Measurements from ENCODE around the gene SLC13A3. TPM values are rescaled to one million over a fixed set of nuclear protein-coding genes. Genes with fewer than 3 reads are reported as not detected.
A peak's percentile ranks its signal among the peaks of the same experiment; 100 is the strongest.

The SLC13A3 gene
- polyA plus RNA-seq, 1 donor: 19.3 TPM

GRCh38 chr20:46581391-46581790 lies 69.9 kb downstream of the SLC13A3 start:
- DNase-seq: no peak

DNA sequence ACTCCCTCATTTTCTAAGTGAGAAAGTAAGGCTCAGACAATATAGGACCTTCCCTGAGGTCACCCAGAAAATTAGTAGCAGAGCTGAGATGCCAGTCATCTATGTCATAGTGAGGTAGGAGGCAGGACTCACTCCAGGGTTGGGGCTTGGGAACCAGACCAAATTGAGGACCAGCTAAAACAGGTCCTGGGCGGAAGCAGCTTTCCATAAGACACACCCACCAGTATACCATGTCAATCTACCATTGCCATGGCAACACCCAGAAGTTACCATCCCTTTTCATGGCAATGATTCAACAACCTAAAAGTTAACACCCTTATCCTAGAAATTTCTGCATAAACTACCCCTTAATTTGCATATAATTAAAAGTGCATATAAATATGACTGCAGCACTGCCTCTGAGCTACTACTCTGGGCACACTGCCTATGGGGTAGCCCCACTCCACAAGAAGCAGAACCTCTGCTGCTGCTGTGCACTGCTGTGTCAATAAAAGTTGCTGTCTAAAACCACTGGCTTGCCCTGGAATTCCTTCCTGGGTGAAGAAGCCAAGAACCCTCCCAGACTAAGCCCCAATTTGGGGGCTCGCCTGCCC lies 70.5 kb downstream of the SLC13A3 start:
- no peak for DNase-seq

DNA sequence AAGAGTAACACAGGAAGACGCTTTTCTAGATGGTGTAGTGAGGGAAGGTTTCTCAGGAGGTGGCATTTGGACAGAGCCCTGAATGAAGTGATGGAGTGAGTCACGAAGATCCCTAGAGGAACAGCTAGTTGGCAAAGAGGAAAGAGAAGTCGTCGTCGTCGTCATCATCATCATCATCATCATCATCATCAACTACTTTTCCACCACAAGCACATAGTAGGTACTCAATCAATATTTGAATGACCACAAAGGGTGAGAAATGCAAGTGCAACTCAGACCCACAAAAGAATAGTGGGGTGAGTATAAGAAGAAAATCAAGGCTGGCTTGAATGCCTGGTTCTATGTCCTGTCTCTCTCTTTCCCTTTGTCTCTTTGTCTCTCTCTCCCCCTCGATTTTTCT lies 72.5 kb downstream of the SLC13A3 start:
- DNase-seq: no peak

DNA sequence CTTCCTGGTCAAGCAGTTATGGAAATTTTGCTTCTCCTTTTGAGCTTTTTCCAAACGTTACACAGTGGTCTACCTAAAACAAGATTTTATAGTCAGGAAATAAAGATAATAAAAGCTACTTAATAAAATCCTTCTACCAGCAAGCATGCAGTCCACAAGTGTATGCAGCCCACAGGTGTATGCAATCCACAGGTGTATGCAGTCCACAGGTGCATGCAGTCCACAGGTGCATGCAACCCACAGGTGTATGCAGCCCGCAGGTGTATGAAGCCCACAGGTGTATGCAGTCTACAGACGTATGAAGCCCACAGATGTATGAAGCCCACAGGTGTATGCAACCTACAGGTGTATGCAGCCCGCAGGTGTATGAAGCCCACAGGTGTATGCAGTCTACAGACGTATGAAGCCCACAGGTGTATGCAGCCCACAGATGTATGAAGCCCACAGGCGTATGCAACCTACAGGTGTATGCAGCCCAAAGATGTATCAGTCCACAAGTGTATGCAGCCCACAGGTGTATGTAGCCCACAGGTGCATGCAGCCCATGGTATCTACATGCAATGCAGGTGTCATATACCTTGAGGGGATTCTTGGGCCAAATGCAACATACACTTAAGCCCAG lies 74.4 kb downstream of the SLC13A3 start:
- no peak for DNase-seq

DNA sequence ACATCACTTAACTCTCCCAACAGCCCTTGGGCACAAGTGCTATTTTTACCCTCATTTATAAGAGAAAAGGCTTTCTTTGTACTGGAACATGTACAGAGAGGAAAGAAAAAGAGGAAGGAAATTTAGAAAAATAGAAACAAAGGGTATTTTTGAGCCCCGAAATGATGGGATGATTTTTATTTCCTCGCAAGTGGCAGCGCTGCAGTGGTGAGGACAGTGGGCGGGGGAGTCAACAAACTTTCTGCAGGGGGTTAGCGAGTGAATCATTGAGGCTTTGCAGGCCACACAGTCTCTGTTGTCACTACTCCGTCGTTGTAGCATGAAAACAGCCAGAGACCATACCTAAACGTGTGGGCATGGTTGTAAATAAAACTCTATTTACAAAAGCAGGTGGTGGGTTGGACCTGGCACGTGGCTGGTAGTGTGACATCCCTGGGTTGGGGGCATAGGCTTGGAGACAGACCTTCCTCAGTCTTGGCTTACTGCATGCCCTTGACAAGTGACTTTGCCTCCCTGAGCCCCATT lies 75.3 kb downstream of the SLC13A3 start:
- no peak for DNase-seq

- DNase-seq: no peak
These were observed 75.9 kb downstream of the SLC13A3 start for GRCh38 chr20:46575394-46575793.

GRCh38 chr20:46573788-46574584 lies 77.3 kb downstream of the SLC13A3 start:
- no peak for DNase-seq

DNA sequence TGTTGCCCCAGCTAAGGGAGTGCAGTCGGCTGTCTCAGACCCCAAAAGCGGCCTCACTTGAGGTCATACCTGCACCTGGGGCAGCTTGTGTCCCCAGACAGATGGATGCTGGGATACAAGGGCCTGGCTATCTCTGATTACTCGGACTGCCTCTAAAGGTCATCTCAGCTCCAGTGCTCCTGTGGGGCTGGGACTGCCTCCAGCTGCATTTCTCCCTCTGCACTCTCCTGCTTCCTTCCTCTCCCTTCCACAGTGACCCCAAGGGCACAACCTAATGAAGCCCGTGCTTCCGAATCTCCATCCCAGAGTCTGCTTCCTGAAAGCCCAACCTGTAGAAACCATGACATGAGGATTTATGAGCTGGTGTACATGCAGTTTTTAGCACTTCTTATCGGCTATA lies 78.0 kb downstream of the SLC13A3 start:
- DNase-seq: no peak

GRCh38 chr20:46572790-46573189 lies 78.5 kb downstream of the SLC13A3 start:
- DNase-seq: no peak

DNA sequence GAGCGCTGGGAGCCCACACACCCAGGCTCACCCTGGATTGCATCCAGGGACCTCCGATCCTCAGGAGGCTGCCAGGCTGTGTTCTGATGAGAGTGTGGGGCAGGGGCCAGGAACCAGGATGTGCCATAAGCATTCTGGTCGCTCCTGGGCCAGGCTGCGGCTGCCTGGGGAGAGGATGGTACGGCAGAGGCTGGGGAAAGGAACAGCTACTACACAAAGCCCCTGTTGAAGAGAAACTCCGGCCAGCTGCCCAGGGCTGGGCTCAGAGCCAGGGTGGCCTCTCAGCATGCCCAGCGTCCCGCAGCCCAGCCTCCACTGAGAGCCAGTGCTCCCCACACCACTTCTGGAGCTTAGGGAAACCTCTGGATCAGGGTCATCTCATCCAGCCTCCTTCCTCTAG lies 79.1 kb downstream of the SLC13A3 start:
- DNase-seq: no peak

GRCh38 chr20:46571418-46571817 lies 79.8 kb downstream of the SLC13A3 start:
- no peak for DNase-seq

GRCh38 chr20:46570956-46571355 lies 80.3 kb downstream of the SLC13A3 start:
- no peak for DNase-seq

DNA sequence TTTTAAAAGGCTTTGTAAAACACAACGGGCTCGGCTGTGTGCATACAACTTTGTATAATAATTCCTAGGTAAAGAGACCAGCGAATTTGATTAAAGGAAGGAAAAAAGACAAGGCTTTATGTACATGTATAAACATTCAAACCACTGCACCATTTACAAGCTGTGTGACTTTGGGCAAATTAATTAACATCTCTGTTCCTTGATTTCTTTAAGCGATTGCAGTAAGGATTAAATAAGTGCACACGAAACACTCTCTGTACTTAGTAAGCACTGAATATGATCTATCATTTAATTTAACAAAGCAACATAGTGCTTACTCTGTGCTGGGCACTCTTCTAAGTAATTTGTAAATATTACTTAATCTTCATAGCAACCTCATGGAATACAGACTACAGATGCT lies 81.3 kb downstream of the SLC13A3 start:
- DNase-seq: no peak

- peak; percentile 87 for DNase-seq
These were observed 82.6 kb downstream of the SLC13A3 start for GRCh38 chr20:46568570-46569129.

DNA sequence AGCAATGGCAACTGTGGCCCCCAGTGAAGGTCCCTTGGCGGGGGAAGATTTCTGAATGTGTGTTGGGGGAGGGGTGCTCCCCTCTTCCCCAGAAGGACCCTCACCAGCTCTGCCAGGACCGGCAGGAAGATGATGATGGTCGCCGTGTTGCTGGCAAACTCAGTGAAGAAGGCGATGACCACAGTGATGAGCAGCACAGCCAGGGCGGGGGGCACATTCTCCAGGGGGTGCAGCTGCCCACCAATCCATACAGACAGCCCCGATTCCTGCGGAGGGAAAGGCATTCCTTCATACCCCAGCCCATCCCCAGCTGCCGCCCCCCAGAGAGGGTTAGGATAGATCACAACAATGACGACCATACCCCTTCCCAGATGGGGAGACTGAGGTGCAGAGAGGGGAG lies 85.1 kb downstream of the SLC13A3 start:
- DNase-seq: no peak

DNA sequence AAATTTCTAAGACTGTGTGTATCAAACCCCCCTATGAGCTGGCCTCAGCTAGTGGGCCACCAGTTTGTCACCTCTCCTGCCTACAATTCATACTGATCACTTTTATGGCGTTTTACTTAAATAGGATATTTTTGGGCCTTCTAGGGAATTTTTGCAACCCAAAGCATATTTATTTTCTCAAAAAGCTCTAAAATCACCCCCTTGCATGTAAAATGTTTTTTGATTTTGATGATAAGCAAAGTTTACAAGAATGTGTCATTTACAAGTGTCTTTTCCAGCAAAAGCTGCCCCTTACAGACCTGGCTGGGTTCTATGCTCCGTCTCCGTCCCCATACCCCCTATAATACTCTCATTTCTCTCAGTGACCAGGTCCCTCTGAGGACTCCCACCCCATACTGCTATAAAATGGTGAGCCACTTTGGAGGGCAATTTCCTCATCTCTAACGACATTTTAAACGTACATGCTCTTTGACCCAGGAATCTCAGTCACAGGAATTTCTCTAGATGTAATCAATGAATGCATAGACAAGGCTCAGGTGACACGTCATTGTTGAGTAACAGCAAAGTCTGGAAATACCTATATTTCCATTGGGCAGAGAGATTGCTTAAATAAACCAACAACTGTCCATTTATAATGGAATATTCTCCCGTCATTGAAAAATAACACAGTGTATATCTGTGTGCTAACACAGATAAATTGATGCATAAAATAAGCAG lies 86.9 kb downstream of the SLC13A3 start:
- no peak for DNase-seq

DNA sequence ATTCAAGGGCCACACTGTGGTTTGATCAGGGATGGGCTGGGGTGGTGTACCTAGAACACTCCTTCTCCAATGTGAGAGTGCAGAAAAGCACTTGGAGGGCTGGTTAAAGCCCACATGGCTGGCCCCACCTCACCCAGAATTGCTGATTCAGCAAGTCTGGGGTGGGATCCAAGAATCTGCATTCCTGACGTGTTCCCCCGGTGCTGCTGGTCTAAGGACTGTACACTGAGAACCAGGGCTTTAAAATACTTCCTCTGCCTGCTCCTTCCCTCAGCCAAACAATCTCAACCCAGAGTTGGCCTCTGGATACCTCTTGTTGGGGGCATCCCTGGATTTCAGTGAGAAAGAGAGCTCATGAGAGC lies 87.4 kb downstream of the SLC13A3 start:
- DNase-seq: no peak

DNA sequence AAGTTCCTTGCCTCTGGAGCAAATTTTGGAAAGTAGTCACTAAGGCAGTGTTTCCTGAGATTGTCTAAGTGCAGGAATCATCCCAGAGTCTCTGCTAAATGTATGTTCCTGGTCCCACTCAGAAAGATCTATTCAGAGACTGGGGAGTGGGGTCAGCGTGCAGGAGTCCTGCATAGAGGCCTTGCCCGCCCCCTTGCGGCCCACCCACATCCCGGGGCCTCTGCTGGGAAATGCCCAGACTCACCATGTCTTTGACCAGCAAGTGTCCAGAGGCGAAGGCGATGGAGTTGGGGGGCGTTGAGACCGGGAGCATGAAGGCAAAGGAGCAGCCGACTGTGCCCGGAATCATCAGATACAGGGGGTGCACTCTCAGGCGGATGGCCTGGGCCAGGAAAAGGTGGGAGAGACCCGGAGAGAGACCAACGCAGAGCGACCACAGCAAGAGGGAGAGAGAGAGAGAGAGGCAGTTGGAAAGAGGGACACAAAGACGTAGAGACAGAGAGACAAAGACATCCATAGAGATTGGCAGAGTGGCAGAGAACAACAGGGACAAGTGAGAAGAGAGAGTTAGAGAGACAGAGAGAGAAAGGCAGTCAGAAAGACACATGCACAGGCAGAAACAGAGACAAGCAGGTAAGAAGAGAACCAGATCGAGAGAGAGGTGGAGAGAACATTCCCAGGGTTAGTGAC lies 87.9 kb downstream of the SLC13A3 start:
- no peak for DNase-seq

- peak; percentile 86 for DNase-seq
These were observed 88.7 kb downstream of the SLC13A3 start for GRCh38 chr20:46562373-46563169.

- no peak for DNase-seq
These were observed 89.3 kb downstream of the SLC13A3 start for GRCh38 chr20:46562009-46562372.

Data from left kidney (tissue), 2 donors.